NCI-H1105 (cell line): Measurements from ENCODE around the gene UCHL3.
A peak's percentile ranks its signal among the peaks of the same experiment; 100 is the strongest.
"Not testable (repeated sequence)": the region's sequence is repeated elsewhere in the genome, so short reads cannot be mapped to it uniquely, and the experiment has no call there.

ENCODE experiments used
- DNase-seq: peaks from one replicate; lab custom pipeline; 2025; lab: John Stamatoyannopoulos, UW

Gene UCHL3

GRCh38 chr13:75549262-75550158 lies at the start of gene UCHL3:
UCHL3 (plus strand) TSS chr13:75549791; CDS start chr13:75549821, 30 bp downstream.
- DNase-seq = peak; percentile 82

DNA sequence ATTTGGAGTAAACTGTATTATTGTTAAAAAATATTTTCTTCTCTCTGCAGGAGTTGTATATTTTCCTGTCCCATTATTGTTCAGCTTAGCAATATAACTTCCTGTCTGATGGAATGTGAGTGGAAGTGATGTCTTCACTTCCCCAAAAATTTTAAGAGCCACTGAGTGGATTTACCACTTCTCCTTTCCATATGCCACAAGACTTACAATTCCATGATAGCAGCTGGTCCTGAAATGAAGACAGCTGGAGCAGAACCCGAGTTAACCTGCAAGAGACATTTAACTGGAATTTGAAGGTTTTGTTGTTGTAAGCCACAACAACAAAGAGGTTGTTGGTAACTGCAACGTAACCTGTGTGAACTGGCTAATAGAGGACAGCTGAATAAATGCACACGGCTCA lies 44.3 kb upstream of the UCHL3 start:
- DNase-seq = no peak

DNA sequence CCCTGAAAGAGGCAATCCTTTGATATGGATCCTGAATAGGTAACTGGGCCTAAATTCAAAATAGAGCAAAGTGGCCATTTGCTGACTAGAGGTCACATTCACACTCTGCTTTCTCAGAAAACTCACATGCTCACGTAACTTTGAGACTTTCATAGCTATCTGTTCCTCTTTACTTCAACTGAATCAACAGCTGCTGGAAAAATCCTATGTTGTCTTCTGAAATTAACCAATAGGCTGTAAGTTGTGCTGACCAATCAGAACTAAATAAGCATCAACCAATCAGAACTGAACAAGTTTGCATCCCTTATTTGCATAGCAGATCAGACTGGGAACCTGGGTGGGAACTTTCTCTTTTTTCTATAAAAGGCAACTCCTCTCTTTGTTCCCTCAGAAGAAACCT lies 43.6 kb upstream of the UCHL3 start:
- no peak for DNase-seq

GRCh38 chr13:75507027-75508001 lies 42.3 kb upstream of the UCHL3 start:
- DNase-seq = peak; percentile 44

DNA sequence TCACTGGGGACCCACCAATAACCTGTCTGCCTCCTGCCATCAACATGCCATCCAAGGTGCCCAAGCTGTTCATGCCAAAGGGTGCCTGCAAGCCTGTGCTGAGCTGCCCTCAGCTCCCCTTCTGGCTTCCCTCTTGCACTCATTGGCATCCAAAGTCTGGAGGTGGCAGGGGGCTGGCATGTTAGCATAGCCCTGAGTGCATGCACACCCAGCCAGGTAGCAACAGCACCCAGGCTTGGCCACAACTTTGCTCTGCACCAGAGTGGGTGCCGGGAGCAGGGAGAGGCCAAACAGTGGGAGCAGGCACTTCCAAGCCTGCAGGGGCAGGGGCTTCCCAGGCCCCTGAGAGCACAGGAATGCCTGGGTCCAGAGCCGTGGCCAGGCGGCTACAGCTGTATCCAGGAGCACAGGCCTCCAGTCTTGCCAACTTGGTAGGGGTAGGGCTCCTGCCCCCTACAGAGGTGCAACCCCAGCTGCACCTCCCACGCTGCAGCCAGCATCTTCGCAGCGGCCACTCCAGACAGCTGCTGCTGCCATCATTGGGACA lies 41.5 kb upstream of the UCHL3 start:
- DNase-seq = no peak

DNA sequence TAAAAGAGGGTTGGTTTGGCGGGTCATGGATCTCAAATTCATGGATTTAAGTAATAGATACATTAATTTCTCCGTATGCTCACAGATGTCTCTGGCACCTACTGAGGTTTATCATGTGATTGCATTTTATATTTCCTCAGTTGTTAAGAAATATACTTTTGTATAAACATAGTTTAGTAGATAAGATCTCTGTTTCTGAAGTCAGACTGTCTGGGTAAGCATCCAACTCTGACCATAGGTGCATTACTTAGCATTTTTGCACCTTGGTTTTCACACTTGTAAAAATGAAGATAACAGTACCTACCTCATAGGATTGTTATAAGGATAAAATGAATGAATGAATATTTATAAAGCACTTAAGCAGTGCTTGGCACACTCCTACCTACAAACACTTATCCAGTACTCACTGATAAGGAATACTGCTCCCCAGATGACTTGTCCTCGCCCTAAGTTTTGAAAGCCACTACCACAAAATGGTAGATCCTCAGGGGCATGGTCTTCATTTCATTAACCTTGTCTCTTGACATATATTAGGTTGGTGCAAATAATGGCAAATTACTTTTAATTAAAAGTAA lies 38.5 kb upstream of the UCHL3 start:
- no peak for DNase-seq

DNA sequence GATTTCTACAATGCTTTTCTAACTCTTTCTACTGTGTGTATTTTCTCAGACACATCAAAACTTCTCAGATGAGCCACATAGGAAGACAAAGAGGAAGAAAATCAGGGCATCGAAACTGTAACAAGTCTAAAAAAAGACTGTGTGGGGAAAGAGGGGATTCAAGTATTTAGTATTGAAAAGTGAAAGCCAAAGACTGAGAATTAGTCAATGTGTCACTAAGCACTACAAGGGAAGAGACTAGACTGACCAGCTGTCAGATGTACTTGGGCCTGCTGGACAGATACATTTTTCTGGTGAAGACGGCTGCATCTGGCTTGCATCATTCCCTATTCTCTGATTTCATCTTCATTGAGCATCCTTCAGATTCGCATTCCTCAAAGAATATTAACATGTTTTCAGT lies 37.3 kb upstream of the UCHL3 start:
- no peak for DNase-seq

GRCh38 chr13:75513271-75513670 lies 36.3 kb upstream of the UCHL3 start:
- no peak for DNase-seq

DNA sequence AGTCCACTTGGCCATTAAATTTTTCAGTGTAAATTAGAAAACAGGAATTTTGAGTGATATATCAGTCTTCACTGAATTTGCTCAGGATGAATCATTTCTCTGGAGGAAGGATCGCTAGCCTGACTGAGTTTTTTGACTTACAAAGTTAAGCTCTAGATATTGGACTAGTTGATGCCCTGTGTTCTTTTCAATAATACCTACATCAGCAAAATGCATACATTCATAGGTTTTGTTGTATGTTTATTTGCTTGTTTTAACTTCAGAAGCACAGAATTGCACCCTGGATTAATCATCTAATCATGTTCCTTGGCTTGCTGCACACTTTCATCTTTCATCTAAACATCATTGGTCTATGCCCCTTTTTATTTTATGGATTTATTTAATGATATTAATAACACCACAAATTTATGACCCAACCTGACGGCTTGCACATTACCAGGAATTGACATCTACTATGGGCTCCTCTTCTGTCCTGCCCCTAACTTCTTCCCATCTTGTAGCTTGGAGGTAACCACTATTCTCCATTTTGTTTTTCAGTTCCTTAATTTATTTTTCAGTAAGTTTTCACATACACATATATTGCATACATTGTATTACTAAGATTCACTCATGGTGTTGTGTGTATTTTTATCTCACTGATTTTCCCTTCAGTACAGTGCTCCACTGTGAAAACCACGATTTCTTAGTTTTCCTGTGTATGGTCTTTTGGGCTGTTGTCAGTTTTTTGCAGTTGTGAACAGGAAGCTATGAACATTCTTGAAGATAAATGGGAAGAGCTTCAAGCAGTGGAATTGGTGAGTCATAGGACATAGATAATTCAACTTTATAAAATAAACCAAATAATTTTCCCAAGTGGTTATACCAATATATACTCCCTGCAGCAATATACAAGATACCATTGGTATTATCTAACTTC lies 35.3 kb upstream of the UCHL3 start:
- no peak for DNase-seq

DNA sequence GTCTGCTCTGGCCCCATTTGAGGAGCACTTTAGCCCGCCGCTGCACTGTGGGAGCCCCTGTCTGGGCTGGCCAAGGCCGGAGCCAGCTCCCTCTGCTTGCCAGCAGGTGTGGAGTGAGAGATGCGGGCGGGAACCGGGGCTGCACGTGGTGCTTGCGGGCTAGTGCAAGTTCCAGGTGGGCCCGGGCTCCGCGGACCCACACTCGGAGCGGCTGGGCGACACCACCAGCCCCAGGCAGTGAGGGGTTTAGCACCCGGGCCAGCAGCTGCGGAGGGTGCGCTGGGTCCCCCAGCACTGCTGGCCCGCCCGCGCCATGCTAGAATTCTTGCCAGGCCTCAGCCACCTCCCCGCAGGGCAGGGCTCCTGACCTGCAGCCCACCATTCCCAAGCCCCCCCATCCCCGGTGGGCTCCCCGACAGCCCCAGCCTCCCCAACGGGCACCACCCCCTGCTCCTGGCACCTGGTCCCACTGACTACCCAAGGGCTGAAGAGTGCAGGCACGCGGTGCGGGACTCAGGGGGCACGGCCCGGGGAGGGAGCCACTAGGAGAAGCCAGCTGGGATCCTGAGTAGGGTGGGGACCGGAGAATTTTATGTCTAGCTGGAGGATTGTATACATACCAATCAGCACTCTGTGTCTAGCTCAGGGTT lies 31.0 kb upstream of the UCHL3 start:
- DNase-seq = no peak

DNA sequence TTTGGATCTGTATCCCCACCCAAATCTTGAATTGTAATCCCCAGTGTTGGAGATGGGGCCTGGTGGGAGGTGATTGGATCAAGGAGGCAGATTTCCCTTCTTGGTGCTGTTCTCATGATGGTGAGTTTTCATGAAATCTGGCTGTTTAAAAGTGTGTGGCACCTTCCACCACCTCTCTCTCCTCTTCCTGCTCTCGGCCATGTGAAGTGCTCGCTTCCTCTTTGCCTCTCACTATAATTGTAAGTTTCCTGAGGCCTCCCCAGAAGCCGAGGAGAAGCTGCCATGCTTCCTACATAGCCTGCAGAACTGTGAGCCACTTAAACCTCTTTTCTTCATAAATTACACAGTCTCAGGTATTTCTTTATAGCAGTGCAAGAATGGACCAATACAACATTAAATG lies 27.6 kb upstream of the UCHL3 start:
- DNase-seq = no peak

DNA sequence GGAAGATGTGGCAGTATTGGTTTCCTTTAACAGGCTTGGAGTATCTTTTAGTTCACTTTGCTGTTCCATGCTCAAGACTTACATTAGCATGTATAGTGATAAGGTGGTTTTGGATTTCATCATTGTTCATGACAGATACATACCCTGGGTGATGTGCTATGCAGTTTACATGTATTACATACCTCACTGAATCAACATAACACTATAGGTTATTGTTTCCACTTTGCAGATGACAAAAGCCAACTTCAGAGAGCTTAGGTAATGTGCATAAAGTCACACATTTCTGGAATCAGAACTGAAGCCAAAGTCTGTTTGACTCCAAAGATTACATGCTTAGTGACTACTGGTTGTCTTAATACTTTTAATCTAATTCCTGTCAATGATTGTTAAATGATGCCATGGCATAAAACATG lies 19.0 kb upstream of the UCHL3 start:
- DNase-seq = no peak

- DNase-seq = no peak
Observed at GRCh38 chr13:75533861-75534260, 15.7 kb upstream of the UCHL3 start.

DNA sequence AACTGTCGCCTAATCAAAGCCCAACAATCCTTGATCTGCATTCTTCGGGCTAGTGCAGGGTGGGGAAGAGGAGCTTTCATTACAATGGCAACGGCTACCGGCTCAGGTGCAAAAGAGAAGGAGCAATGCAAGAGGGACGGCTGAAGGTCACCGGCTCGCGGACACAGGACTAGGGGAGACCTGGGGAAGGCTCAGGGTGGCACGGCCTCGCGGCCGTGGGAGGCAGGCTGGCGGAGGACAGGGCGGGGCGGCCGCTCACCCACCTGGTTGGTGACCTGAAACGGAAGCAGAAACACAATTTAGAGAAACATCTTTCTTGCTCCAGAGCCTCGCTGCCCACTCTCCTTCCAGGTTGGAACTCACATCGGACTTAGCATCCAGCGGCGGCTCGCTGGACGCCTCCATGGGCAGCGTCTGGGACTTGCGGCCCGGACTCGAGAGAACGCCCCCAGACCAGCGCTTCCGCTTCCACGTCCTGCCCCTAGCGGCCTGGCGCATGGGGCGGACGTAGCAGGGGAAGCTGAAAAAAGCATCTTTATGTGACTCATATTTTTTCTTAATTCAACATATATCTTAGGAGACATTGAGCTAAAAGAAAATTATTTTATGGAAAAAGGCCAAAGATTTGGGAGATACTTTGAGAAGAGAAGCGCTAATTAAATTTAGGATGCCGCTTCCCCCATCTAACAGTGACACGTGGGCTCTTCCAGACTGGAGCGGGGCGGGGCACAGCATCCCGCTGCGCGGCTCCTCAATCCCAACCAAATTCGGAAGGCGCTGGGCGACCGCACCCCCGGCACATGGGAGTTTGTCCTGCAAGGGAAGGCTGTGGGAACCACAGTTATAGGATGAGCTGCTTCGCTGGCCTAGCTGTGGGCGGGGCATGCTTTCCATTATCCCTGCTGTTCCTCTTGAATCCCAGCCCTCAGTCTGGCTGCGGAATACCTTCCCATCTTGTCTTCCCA lies 11.9 kb upstream of the UCHL3 start, which contains the start of gene COMMD6:
TSS of gene COMMD6 (minus strand) at position 441 of the 965 bp plus-strand sequence. CDS start at position 405, 36 bp downstream.
- peak; percentile 80 for DNase-seq

DNA sequence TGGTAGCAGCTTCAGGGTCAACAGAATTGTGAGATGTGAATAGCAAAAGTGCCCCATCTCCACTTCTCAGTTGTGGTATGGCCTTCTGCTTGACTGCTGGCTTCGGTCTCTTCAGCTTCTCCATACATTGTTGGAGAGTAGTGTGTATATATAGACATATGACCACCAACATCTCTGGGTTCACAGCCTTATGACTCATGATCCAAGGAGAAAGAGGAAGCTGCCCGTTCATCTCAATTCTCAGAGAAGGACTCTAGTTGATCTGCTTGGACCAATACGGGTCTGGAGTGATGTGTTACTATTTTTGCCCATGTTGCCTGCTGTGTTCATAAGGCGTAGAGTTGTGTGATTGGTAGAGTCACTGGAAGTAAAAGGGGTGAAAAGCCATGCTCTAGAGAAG lies 8.3 kb upstream of the UCHL3 start:
- no peak for DNase-seq

DNA sequence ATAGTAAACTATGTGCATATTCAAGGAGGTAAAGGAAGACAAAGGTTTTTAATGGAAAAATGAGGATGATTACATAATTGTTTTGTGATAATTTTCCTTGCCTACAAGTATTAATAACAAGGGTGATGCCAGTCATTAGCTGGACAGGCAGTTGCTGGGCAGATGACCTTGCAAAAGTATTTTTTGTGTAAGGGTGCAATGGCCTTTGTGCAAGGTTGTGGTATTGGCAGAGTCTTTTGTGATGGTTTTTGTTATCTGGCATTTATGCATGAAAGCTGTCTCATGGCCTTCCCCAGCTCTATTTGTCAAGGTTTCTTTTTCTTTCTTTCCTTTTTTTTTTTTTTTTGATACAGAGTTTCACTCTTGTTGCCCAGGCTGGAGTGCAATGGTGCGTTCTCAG lies 7.6 kb upstream of the UCHL3 start:
- no peak for DNase-seq

DNA sequence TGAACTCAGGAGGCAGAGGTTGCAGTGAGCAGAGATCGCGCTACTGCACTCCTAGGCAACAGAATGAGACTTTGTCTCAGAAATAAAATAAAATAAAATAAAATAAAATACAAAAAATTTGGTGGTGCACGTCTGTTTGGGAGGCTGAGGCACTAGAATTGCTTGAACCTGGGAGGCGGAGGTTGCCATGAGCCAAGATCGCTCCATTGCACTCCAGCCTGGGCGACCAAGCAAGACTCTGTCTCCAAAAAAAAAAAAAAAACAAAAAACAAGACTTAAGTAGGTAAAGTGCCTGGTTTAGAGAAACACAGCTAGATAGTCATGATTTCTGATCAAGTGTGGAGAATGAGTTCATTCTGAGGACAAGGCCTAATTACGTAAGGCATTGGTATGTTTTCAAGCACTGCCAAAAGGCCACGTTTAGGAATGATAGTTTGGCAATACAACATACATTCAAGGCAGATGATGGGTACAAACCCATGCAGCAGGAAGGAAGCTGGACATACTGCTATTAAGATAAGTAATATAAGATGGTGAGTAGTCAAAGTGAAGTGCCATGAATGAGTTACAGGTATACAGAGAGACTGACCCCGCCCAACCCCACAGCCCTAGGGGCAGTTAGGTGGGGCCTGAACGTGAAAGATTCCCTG lies 4.8 kb upstream of the UCHL3 start:
- DNase-seq = no peak

GRCh38 chr13:75545386-75545785 lies 4.2 kb upstream of the UCHL3 start:
- not testable (repeated sequence) for DNase-seq

DNA sequence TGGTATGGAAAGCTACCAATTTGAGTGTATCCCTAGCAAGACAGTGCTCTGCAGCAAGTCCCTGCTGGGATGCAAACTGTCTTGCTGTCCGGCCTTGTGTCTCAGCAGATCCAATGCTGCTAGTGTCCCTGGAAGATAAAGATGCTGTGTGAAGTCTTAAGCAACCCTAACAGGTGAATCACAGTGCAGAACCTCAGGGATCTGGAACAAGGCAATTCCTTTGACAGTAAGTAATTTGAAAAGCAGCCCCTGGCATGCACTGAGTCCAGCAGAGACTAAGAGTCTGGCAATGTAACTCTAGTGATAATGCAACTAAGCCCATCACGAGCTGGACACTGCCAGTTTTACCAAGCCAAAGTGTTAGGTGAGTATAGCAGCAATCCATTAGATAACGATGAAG lies 1.7 kb upstream of the UCHL3 start:
- no peak for DNase-seq
